LNCaP clone FGC (cell line): Measurements from ENCODE around the gene STK39.

Experiments used
- DNase-seq: peaks from one replicate; pipeline ENCODE4 v3.0.0-alpha.2; 2011; ENCODE audit warnings: low read depth
- H3K4me3 ChIP-seq: 2 replicates; pipeline ENCODE4 v1.5.1; 2011; ENCODE audit warnings: mild to moderate bottlenecking, low read depth, low read length, control low read depth
- TF ChIP-seq, protein P1 (sequence below): IDR thresholded peaks from 2 replicates; pipeline ENCODE4 v1.5.1; 2012; ENCODE audit warnings: mild to moderate bottlenecking; ENCODE audit not compliant: control insufficient read depth, insufficient read depth; ENCODE audit errors: extremely low read depth

The STK39 gene

GRCh38 chr2:168155046-168155445 lies 92.3 kb downstream of the STK39 start:
- H3K4me3 ChIP-seq: no peak overlapping the region
- DNase-seq: no peak
- TF ChIP-seq, protein P1, sequence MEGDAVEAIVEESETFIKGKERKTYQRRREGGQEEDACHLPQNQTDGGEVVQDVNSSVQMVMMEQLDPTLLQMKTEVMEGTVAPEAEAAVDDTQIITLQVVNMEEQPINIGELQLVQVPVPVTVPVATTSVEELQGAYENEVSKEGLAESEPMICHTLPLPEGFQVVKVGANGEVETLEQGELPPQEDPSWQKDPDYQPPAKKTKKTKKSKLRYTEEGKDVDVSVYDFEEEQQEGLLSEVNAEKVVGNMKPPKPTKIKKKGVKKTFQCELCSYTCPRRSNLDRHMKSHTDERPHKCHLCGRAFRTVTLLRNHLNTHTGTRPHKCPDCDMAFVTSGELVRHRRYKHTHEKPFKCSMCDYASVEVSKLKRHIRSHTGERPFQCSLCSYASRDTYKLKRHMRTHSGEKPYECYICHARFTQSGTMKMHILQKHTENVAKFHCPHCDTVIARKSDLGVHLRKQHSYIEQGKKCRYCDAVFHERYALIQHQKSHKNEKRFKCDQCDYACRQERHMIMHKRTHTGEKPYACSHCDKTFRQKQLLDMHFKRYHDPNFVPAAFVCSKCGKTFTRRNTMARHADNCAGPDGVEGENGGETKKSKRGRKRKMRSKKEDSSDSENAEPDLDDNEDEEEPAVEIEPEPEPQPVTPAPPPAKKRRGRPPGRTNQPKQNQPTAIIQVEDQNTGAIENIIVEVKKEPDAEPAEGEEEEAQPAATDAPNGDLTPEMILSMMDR: no peak

- DNase-seq: no peak
- TF ChIP-seq, protein P1: no peak
- H3K4me3 ChIP-seq: no peak overlapping the region
Measured at GRCh38 chr2:168152902-168153530, 94.4 kb downstream of the STK39 start.

- no peak for DNase-seq
- H3K4me3 ChIP-seq: no peak overlapping the region
- TF ChIP-seq, protein P1: no peak
Measured at GRCh38 chr2:168149986-168150385, 97.4 kb downstream of the STK39 start.

DNA sequence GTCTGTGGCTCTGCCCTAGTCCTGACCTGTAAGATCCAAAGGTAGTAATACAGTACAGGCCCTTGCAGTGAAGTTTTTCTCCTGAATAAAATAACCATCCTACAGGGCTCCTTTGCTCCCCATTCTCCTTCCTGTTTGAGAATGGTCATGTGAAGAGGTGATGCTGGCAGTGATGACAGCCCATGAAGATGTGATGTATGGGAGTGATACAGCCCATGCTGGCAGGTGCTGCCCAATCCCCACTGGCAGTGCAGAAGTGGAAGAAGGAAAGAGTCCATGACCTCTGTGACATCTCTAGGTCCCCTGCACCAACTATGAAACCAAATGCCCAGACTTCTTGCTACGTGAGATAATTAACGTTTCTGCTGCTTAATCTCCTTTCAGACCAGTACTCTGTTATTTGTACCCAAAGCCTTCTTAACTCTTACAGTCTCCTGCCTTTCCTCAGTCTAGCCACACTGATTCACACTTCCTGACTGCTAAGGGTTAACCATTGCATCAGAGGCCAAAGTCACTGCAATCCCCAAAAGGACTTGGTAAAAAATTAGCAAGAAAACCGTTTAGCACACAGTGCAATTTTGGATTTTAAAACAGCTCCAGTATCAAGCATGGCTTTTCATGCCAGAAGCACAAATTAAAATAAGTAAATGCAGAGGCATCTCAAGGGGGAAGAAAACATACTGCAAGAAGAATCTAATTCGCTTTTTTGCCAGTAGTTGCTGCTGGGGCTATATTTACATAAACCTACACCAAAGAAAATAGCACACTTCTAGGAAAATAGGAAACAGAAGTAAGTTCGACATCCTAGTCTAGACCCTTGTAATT lies 98.0 kb downstream of the STK39 start:
- no peak for DNase-seq
- TF ChIP-seq, protein P1: no peak

DNA sequence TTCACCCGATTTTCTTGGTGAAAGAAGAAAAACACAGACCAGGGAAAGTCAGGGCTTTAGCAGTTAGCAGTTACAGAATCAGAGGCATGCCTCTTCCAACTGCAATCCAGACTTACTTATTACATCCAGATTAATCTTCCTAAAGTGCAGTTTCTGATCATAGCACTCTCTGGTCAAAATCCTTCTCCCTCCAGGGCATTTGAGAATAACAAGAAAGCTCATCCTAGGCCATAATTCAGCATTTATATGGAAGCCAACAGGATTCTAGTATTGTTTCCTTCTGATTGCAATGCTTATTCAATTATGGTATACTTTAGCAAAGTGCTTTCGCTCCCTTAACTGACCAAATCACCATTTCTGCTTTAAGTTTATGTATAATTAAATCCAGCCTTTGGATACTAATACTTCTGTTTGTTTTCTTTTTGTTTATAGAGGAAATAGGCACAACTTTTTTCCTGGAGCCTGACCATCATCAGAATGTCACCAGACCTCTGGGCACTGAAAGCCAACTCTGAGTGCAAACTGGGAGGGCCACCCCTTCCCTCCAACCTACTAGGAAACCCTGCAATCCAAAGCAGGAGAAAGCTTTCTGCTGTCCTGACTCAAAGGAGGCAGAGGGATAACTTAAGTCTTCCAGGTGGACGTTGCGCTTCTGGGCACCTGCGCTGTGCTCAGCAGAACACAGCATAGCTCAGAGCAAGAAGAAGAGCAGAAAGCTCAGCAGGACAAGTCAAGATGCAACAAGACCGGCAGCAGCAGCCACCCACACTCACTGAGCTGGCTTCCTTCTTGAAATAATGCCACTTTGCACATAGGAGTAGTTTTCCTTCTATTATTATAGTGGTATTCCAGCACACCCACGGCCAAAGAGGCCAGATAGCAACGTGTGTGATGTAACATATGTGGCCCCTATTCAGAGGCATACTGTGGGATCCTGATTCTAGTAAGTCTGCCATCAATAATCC lies 99.3 kb downstream of the STK39 start:
- no peak overlapping the region for H3K4me3 ChIP-seq
- TF ChIP-seq, protein P1: no peak
- DNase-seq: no peak

More for the DNA sequence above, 98.0 kb downstream of the STK39 start:
- no peak overlapping the region for H3K4me3 ChIP-seq

- no peak for DNase-seq
- no peak overlapping the region for H3K4me3 ChIP-seq
- TF ChIP-seq, protein P1: no peak
Measured at GRCh38 chr2:168146892-168147810, 100.2 kb downstream of the STK39 start.
